Transverse colon (tissue), 4 donors: ENCODE measurements around the gene SWAP70. TPM values are rescaled to one million over a fixed set of nuclear protein-coding genes. Genes with fewer than 3 reads are reported as not detected.

Experiments
- DNase-seq: peaks from one replicate; pipeline ENCODE4 v3.0.0-alpha.2; 2019
- H3K27ac ChIP-seq, 4 donors: fragments of 200-600 bp; sonication (generic); 2 replicates each; pipeline ENCODE4 v1.5.1; 2016 to 2018; ENCODE audit warnings: inconsistent platforms in 4 of 4
- H3K27me3 ChIP-seq: fragments of 200-600 bp; sonication (generic); 2 replicates; pipeline ENCODE4 v1.5.1; 2017; ENCODE audit warnings: inconsistent platforms
- H3K36me3 ChIP-seq, 4 donors: fragments of 200-600 bp; sonication (generic); 2 replicates each; pipeline ENCODE4 v1.5.1; 2017 to 2019; ENCODE audit warnings: inconsistent platforms in 4 of 4
- H3K4me1 ChIP-seq, 4 donors: fragments of 200-600 bp; sonication (generic); 2 replicates each; pipeline ENCODE4 v1.5.1; 2017 to 2020; ENCODE audit warnings: inconsistent platforms in 4 of 4
- H3K4me3 ChIP-seq, 4 donors: fragments of 200-600 bp; sonication (generic); 1 replicate in 1 of 4; 2 replicates in 3 of 4; pipeline versions ENCODE4 v1.5.1 to v1.6.1; 2017 to 2019; ENCODE audit warnings: inconsistent platforms in 4 of 4
- H3K9me3 ChIP-seq, 2 donors: fragments of 200-600 bp; sonication (generic); 2 replicates each; pipeline ENCODE4 v1.5.1; 2017 to 2019; ENCODE audit warnings: inconsistent platforms in 2 of 2
- EP300 ChIP-seq: sonication (generic); formaldehyde crosslinking; IDR thresholded peaks from one replicate; pipeline ENCODE4 v1.6.1; 2017; ENCODE audit warnings: antibody characterized with exemption, low read depth
- POLR2A ChIP-seq: fragments of 450-650 bp; IDR thresholded peaks from one replicate; pipeline ENCODE4 v1.6.1; 2016; ENCODE audit warnings: antibody characterized with exemption, mild to moderate bottlenecking, moderate library complexity
- POLR2AphosphoS5 ChIP-seq, 3 donors: sonication (generic); formaldehyde crosslinking; IDR thresholded peaks; one replicate each; pipeline ENCODE4 v1.6.1; 2016; ENCODE audit warnings: antibody characterized with exemption in 3 of 3
- WGBS, 2 donors: methylation state at CpG; one replicate each; pipeline ENCODE4 v1.1.5; 2018; ENCODE audit warnings: low coverage in 1 of 2; 5-methylcytosine and 5-hydroxymethylcytosine counted together
- in situ Hi-C, 4 donors: fragments of 200-750 bp; cut with MboI; loops; one replicate each; pipeline versions ENCODE4 v1.15.0 to v1.15.1; 2017; ENCODE audit warnings: low sequenced_read_pairs in 3 of 4, low pct_ligation_motif_present in 1 of 4, low pct_unique_long_range_greater_than_20kb in 1 of 4
- intact Hi-C: fragments of 100-400 bp; cut with DNase I; formaldehyde crosslinking; loops from one replicate; pipeline ENCODE4 v1.15.1; 2023; ENCODE audit warnings: low total_unique reads
- total RNA-seq, 4 donors: library from RNA; depleted of rRNA; stranded (reverse); fragments of >200 nt; gene quantifications; one replicate each; pipeline ENCODE4 v1.1.0, GENCODE V29; 2016
- TF ChIP-seq, protein P1 (sequence below), 5 experiments: fragments of 200-600 bp in 3 of 5; fragments of 450-650 bp in 2 of 5; sonication (generic) in 3 of 5; IDR thresholded peaks; 1 replicate in 2 of 5; 2 replicates in 3 of 5; pipeline ENCODE4 v1.5.1; 2016 to 2017; ENCODE audit warnings: antibody characterized with exemption in 5 of 5, inconsistent platforms in 3 of 5, mild to moderate bottlenecking in 2 of 5, moderate library complexity in 1 of 5

SWAP70 gene
- total RNA-seq, 4 donors from 2014 or later: 18.8 to 52.5 (median 29.1) TPM

DNA sequence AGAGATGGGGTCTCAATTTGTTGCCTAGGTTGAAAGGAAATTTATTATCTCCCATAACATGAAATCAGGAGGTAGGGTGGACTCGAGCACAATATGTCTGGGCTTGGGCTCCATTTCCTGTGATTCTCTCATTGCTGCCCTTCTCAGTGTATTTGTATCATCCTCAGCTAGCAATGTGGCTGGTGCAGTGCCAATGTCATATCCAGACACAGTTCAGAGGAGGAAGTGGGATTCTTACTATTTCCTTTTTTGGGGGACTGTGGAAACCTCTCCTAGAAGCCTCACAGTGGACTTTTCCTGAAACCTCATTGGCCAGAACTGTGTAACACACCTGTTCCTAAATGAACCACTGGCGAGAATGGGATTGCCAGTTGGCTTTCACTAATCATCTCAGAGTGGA is 21.0 kb upstream of the SWAP70 start:
- H3K4me1 ChIP-seq: peaks cover 0 to 12% (median 0%) of the 10 kb centered on the region in 4 donors
- no peak overlapping the region for H3K4me3 ChIP-seq
- DNase-seq: no peak
- no peaks in the 10 kb centered on the region for H3K9me3 ChIP-seq
- H3K27me3 ChIP-seq: no peaks in the 10 kb centered on the region
- no peak for TF ChIP-seq POLR2AphosphoS5 (IDR thresholded peaks at IDR 0.05)
- intact Hi-C loops (no loop called here), in situ Hi-C loops (no loop called here)
- H3K27ac ChIP-seq: no peak overlapping the region
- WGBS, 2 donors: 56 to 85% methylated on average over 1 to 2 of the region's 2 CpGs
- no peaks in the 10 kb centered on the region for H3K36me3 ChIP-seq

GRCh38 chr11:9643751-9644150 is 20.1 kb upstream of the SWAP70 start:
- no peak overlapping the region for H3K4me3 ChIP-seq
- in situ Hi-C loops (no loop called here), intact Hi-C loops (no loop called here)
- H3K27ac ChIP-seq: no peak overlapping the region
- H3K9me3 ChIP-seq: no peaks in the 10 kb centered on the region
- H3K4me1 ChIP-seq: peaks cover 0 to 8% (median 0%) of the 10 kb centered on the region in 4 donors
- H3K36me3 ChIP-seq: no peaks in the 10 kb centered on the region
- TF ChIP-seq EP300: no peak
- no peak for TF ChIP-seq POLR2A
- no peak for TF ChIP-seq POLR2AphosphoS5 (IDR thresholded peaks at IDR 0.05)
- TF ChIP-seq, protein P1, sequence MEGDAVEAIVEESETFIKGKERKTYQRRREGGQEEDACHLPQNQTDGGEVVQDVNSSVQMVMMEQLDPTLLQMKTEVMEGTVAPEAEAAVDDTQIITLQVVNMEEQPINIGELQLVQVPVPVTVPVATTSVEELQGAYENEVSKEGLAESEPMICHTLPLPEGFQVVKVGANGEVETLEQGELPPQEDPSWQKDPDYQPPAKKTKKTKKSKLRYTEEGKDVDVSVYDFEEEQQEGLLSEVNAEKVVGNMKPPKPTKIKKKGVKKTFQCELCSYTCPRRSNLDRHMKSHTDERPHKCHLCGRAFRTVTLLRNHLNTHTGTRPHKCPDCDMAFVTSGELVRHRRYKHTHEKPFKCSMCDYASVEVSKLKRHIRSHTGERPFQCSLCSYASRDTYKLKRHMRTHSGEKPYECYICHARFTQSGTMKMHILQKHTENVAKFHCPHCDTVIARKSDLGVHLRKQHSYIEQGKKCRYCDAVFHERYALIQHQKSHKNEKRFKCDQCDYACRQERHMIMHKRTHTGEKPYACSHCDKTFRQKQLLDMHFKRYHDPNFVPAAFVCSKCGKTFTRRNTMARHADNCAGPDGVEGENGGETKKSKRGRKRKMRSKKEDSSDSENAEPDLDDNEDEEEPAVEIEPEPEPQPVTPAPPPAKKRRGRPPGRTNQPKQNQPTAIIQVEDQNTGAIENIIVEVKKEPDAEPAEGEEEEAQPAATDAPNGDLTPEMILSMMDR (IDR thresholded peaks at IDR 0.05): no peak
- DNase-seq: no peak
- H3K27me3 ChIP-seq: no peaks in the 10 kb centered on the region
- 40 to 47% methylated on average over 3 of the region's 3 CpGs for WGBS, 2 donors

- in situ Hi-C loops: no loop called here
- Histone ChIP-seq H3K36me3 (no peaks in the 10 kb centered on the region), H3K4me3 (no peak overlapping the region)
Observed at GRCh38 chr11:9645881-9646280, 18.0 kb upstream of the SWAP70 start.

DNA sequence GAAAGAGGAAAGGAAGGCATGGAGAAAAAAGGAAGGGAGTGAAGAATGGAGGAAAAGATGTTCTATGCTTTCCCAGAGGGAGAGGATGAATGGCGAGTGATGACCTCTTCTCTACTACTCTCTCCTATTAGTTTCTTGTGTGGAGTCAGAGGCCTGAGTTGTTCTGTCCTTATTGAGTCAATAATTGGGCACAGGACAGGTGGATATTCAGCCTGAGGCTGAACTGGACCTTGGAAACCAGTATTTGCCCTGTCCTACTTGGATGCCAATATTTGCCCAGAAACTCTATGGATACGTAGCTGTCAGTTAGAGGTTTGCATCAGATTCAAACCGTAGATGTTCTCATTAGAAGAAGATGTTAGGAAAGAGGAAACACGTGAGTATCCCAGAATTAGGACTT is 17.6 kb upstream of the SWAP70 start:
- Histone ChIP-seq H3K4me3 (no peak overlapping the region), H3K36me3 (no peaks in the 10 kb centered on the region), H3K9me3 (no peaks in the 10 kb centered on the region), H3K27me3 (no peaks in the 10 kb centered on the region), H3K4me1 (no peaks in the 10 kb centered on the region), H3K27ac (no peak overlapping the region)
- no peak for TF ChIP-seq EP300
- TF ChIP-seq, protein P1 (IDR thresholded peaks at IDR 0.05): no peak
- no peak for TF ChIP-seq POLR2AphosphoS5 (IDR thresholded peaks at IDR 0.05)
- no peak for TF ChIP-seq POLR2A
- WGBS, 2 donors: 75 to 93% methylated on average over 4 of the region's 4 CpGs
- no peak for DNase-seq
- intact Hi-C loops: no loop called here
- in situ Hi-C loops: no loop called here

More at GRCh38 chr11:9645881-9646280, 18.0 kb upstream of the SWAP70 start:
- WGBS, 2 donors: 78 to 95% methylated on average over 1 of the region's 1 CpG
- Histone ChIP-seq H3K9me3 (no peaks in the 10 kb centered on the region), H3K27me3 (no peaks in the 10 kb centered on the region), H3K4me1 (no peaks in the 10 kb centered on the region), H3K27ac (no peak overlapping the region)
- TF ChIP-seq EP300 (no peak), POLR2AphosphoS5 (IDR thresholded peaks at IDR 0.05) (no peak), POLR2A (no peak)
- TF ChIP-seq, protein P1 (IDR thresholded peaks at IDR 0.05): no peak
- intact Hi-C loops: no loop called here
- no peak for DNase-seq

- H3K36me3 ChIP-seq: no peaks in the 10 kb centered on the region
- intact Hi-C loops: no loop called here
- TF ChIP-seq EP300: no peak
- TF ChIP-seq POLR2A: no peak
- DNase-seq: no peak
- H3K4me1 ChIP-seq: no peaks in the 10 kb centered on the region
- no peak overlapping the region for H3K27ac ChIP-seq
- no peaks in the 10 kb centered on the region for H3K27me3 ChIP-seq
- H3K9me3 ChIP-seq: no peaks in the 10 kb centered on the region
- H3K4me3 ChIP-seq: no peak overlapping the region
- in situ Hi-C loops: no loop called here
- WGBS, 2 donors: 92% methylated on average over 7 of the region's 7 CpGs; no CpG with 5 or more reads in 1 of the 2 donors
Observed at GRCh38 chr11:9651481-9651880, 12.4 kb upstream of the SWAP70 start.
